Liver (tissue), 9 donors: Measurements from ENCODE around the gene UNC5B. TPM values are rescaled to one million over a fixed set of nuclear protein-coding genes. Genes with fewer than 3 reads are reported as not detected.

Experiments used
- DNase-seq: peaks from one replicate; pipeline ENCODE4 v3.0.0-alpha.2; 2017; ENCODE audit warnings: low spot score
- H3K27ac ChIP-seq, 2 donors: one replicate each; pipeline ENCODE4 v1.7.0; 2013; ENCODE audit warnings: inconsistent platforms in 2 of 2, low read length in 2 of 2, control low read depth in 1 of 2, low read depth in 1 of 2, mild to moderate bottlenecking in 1 of 2
- H3K27me3 ChIP-seq, 4 donors: one replicate each; pipeline versions ENCODE4 v1.6.1 to v1.7.0; 2013; ENCODE audit warnings: low read length in 3 of 4, inconsistent platforms in 1 of 4, mild to moderate bottlenecking in 1 of 4, moderate library complexity in 1 of 4; ENCODE audit not compliant: control insufficient read depth in 4 of 4, insufficient read depth in 4 of 4
- H3K36me3 ChIP-seq, 4 donors: one replicate each; pipeline versions ENCODE4 v1.6.1 to v1.7.0; 2013; ENCODE audit warnings: low read length in 3 of 4, mild to moderate bottlenecking in 3 of 4, low read depth in 1 of 4, moderate library complexity in 1 of 4; ENCODE audit not compliant: control insufficient read depth in 4 of 4, insufficient read depth in 3 of 4
- H3K4me1 ChIP-seq, 4 donors: one replicate each; pipeline versions ENCODE4 v1.6.1 to v1.7.0; 2013; ENCODE audit warnings: low read length in 3 of 4, mild to moderate bottlenecking in 3 of 4, moderate library complexity in 1 of 4; ENCODE audit not compliant: control insufficient read depth in 4 of 4, insufficient read depth in 4 of 4
- H3K4me3 ChIP-seq, 3 donors: one replicate each; pipeline versions ENCODE4 v1.6.1 to v1.7.0; 2013; ENCODE audit warnings: low read length in 3 of 3, control low read depth in 1 of 3, low read depth in 1 of 3, mild to moderate bottlenecking in 1 of 3
- H3K9ac ChIP-seq, 2 donors: one replicate each; pipeline ENCODE4 v1.7.0; 2013; ENCODE audit warnings: low read length in 2 of 2, mild to moderate bottlenecking in 2 of 2, moderate library complexity in 2 of 2, control low read depth in 1 of 2, low read depth in 1 of 2
- H3K9me3 ChIP-seq, 4 donors: one replicate each; pipeline versions ENCODE4 v1.6.1 to v1.7.0; 2013; ENCODE audit warnings: low read length in 3 of 4; ENCODE audit not compliant: control insufficient read depth in 4 of 4
- EGR1 ChIP-seq, 2 donors: IDR thresholded peaks; 2 replicates each; pipeline ENCODE4 v1.6.1; 2016 to 2018; ENCODE audit warnings: antibody characterized with exemption in 2 of 2, low read depth in 2 of 2
- FOXA1 ChIP-seq: IDR thresholded peaks from 2 replicates; pipeline ENCODE4 v1.6.1; 2016; ENCODE audit warnings: antibody characterized with exemption
- FOXA2 ChIP-seq: IDR thresholded peaks from 2 replicates; pipeline ENCODE4 v1.6.1; 2016; ENCODE audit warnings: antibody characterized with exemption
- GABPA ChIP-seq, 2 donors: IDR thresholded peaks in 1 of 2; conservative IDR thresholded peaks in 1 of 2; 2 replicates each; pipeline ENCODE4 v1.6.1; 2016; ENCODE audit warnings: antibody characterized with exemption in 2 of 2, mild to moderate bottlenecking in 1 of 2, moderate library complexity in 1 of 2
- HNF4A ChIP-seq, 2 donors: conservative IDR thresholded peaks; 2 replicates each; pipeline ENCODE4 v1.6.1; 2016; ENCODE audit warnings: antibody characterized with exemption in 2 of 2, mild to moderate bottlenecking in 2 of 2
- JUND ChIP-seq, 2 donors: IDR thresholded peaks; 2 replicates each; pipeline ENCODE4 v1.6.1; 2016; ENCODE audit warnings: antibody characterized with exemption in 2 of 2
- RXRA ChIP-seq, 2 donors: IDR thresholded peaks; 2 replicates each; pipeline ENCODE4 v1.6.1; 2017 to 2018; ENCODE audit warnings: antibody characterized with exemption in 2 of 2, mild to moderate bottlenecking in 1 of 2
- SP1 ChIP-seq: IDR thresholded peaks from 2 replicates; pipeline ENCODE4 v1.6.1; 2018; ENCODE audit warnings: antibody characterized with exemption, mild to moderate bottlenecking
- TAF1 ChIP-seq: conservative IDR thresholded peaks from 2 replicates; pipeline ENCODE4 v1.6.1; 2016; ENCODE audit warnings: antibody characterized with exemption, mild to moderate bottlenecking
- WGBS: extraction: QIAGEN DNeasy Blood & Tissue Kit; methylation state at CpG from one replicate; pipeline ENCODE4 v1.1.7; 2013; 5-methylcytosine and 5-hydroxymethylcytosine counted together
- polyA plus RNA-seq, 2 donors: library from polyadenylated mRNA; stranded (reverse) in 1 of 2; unstranded in 1 of 2; fragments of 200-250 nt in 1 of 2; fragments of >200 nt in 1 of 2; fragmentation: Nextera tagmentation in 1 of 2; extraction: Ambion mirVana in 1 of 2; gene quantifications; one replicate each; pipeline versions ENCODE4 v1.2.1 to v1.2.3, GENCODE V29; 2013 to 2015
- total RNA-seq, 2 donors: library from RNA; depleted of rRNA; stranded (reverse); fragments of >200 nt; gene quantifications; one replicate each; pipeline ENCODE4 v1.2.3, GENCODE V29; 2014
- TF ChIP-seq, protein P1 (sequence below): IDR thresholded peaks from 2 replicates; pipeline ENCODE4 v1.6.1; 2016; ENCODE audit warnings: antibody characterized with exemption, mild to moderate bottlenecking
- TF ChIP-seq, protein P2 (sequence below): IDR thresholded peaks from 2 replicates; pipeline ENCODE4 v1.6.1; 2016; ENCODE audit warnings: antibody characterized with exemption
- TF ChIP-seq, protein P3 (sequence below): fragments of 150-350 bp; IDR thresholded peaks from 2 replicates; pipeline ENCODE4 v1.5.1; 2017; ENCODE audit warnings: improper control_type of control experiment, low read depth, low read length; ENCODE audit not compliant: missing input control
- donor health status: healthy.
- donor health status: healthy.
- donor health status: healthy.
- donor health status: healthy.
- donor health status: healthy.

UNC5B gene
- total and polyA plus RNA-seq, 4 donors, result 0.56 to 1.8 (median 1.3) TPM

DNA sequence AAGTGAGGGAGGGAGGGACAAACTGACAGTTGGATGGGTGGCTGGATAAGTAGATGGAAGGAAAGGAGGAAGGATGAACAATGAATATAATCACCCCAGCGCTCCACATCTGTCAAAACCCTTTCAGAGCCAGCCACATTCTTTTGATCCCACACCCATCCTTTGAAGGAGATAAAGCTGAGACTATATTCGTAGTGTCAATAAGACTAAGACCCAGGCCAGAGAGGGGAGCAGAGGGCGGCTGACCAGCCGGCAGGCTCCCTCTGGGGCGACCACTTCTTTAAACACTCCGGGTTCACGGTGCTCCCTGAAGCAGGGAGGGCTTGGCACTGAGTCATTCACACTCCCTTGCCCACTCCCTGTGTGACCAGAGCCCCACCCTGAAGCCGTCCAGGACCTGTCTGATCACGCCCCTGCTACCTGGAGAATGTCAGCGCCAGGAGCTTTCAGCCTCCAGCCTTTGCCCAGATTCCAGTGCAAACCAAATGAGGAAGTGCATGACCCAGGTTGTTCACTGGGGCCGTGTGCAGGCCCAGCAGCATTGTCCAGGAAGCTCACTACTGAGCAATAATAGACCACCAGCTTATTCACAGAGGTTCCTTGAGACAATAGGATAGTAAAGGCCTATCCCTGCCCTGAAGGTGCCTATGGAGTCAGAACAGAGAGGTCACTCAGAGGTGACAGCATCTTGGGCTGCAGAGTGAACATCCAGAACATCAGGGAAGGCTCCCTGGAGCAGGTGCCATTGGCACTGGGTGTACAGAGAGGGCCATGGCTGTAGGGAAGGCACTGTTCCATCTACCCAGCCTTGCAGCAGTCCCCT lies 34.4 kb downstream of the UNC5B start (continued):
- TF ChIP-seq, protein P1, sequence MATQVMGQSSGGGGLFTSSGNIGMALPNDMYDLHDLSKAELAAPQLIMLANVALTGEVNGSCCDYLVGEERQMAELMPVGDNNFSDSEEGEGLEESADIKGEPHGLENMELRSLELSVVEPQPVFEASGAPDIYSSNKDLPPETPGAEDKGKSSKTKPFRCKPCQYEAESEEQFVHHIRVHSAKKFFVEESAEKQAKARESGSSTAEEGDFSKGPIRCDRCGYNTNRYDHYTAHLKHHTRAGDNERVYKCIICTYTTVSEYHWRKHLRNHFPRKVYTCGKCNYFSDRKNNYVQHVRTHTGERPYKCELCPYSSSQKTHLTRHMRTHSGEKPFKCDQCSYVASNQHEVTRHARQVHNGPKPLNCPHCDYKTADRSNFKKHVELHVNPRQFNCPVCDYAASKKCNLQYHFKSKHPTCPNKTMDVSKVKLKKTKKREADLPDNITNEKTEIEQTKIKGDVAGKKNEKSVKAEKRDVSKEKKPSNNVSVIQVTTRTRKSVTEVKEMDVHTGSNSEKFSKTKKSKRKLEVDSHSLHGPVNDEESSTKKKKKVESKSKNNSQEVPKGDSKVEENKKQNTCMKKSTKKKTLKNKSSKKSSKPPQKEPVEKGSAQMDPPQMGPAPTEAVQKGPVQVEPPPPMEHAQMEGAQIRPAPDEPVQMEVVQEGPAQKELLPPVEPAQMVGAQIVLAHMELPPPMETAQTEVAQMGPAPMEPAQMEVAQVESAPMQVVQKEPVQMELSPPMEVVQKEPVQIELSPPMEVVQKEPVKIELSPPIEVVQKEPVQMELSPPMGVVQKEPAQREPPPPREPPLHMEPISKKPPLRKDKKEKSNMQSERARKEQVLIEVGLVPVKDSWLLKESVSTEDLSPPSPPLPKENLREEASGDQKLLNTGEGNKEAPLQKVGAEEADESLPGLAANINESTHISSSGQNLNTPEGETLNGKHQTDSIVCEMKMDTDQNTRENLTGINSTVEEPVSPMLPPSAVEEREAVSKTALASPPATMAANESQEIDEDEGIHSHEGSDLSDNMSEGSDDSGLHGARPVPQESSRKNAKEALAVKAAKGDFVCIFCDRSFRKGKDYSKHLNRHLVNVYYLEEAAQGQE, result no peak
- TF ChIP-seq JUND (IDR thresholded peaks at IDR 0.05) (no peak), RXRA (IDR thresholded peaks at IDR 0.05) (no peak), GABPA (IDR thresholded peaks at IDR 0.05 in 1 of 2, conservative IDR thresholded peaks at IDR 0.05 in 1 of 2) (no peak), HNF4A (conservative IDR thresholded peaks at IDR 0.05) (no peak)

DNA sequence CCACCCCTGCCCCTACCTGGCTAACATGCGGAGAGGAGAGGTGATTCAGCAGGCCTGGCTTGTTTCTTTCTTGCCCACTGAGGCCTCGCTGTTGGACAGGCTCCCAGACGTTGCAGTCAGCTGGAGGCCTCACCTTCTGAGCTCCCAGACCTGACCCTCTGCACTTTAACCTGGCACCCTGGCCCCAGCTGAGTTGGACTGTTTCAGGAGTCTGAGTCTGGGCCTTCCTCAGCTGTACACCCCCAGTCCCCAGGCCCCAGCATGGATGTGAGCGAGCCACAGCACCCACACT lies 35.0 kb downstream of the UNC5B start:
- no peak overlapping the region for H3K9ac ChIP-seq
- no peaks in the 10 kb centered on the region for H3K9me3 ChIP-seq
- H3K4me1 ChIP-seq, result peaks cover 0 to 13% (median 7%) of the 10 kb centered on the region in 4 donors
- no peaks in the 10 kb centered on the region for H3K36me3 ChIP-seq
- no peak overlapping the region for H3K4me3 ChIP-seq
- DNase-seq, result no peak
- WGBS, result 64% methylated on average over 4 of the region's 4 CpGs
- TF ChIP-seq HNF4A (conservative IDR thresholded peaks at IDR 0.05) (peak; percentile 63 to 86), FOXA1 (no peak)
- H3K27me3 ChIP-seq, result no peaks in the 10 kb centered on the region
- H3K27ac ChIP-seq, result no peak overlapping the region

DNA sequence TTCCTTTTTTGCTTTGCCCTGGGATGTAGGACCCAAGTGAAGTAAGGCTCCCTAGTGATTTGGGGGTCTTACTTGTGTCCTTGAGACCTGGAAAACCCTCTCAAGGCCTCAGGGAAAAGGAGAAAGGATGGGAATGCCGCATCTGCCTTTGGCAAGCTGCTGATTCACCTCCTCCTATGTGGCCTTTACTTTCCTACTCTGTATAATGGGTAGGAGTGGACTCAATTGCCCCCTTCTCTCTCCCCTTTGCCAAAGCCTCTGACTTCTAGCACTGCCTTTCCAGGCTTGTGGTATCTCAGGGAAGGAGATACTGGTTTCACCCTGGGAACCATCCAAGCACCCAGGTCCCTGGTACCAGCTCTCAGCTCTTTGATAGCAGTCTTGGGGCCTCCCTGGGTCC lies 35.4 kb downstream of the UNC5B start:
- Histone ChIP-seq H3K27ac (no peak overlapping the region), H3K36me3 (no peaks in the 10 kb centered on the region), H3K9me3 (no peaks in the 10 kb centered on the region), H3K27me3 (no peaks in the 10 kb centered on the region), H3K9ac (no peak overlapping the region), H3K4me1 (peaks cover 0 to 13% (median 7%) of the 10 kb centered on the region in 4 donors), H3K4me3 (no peak overlapping the region)
- WGBS, result 91% methylated on average over 1 of the region's 1 CpG
- no peak for DNase-seq
- TF ChIP-seq GABPA (IDR thresholded peaks at IDR 0.05 in 1 of 2, conservative IDR thresholded peaks at IDR 0.05 in 1 of 2), result no peak
- TF ChIP-seq, protein P2, sequence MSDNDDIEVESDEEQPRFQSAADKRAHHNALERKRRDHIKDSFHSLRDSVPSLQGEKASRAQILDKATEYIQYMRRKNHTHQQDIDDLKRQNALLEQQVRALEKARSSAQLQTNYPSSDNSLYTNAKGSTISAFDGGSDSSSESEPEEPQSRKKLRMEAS, result no peak
- no peak for TF ChIP-seq FOXA1
- no peak for TF ChIP-seq FOXA2
- TF ChIP-seq EGR1 (IDR thresholded peaks at IDR 0.05; ENCODE audit: low read depth in 2 of 2), result no peak
- no peak for TF ChIP-seq SP1
- TF ChIP-seq TAF1, result no peak
- TF ChIP-seq, protein P3, sequence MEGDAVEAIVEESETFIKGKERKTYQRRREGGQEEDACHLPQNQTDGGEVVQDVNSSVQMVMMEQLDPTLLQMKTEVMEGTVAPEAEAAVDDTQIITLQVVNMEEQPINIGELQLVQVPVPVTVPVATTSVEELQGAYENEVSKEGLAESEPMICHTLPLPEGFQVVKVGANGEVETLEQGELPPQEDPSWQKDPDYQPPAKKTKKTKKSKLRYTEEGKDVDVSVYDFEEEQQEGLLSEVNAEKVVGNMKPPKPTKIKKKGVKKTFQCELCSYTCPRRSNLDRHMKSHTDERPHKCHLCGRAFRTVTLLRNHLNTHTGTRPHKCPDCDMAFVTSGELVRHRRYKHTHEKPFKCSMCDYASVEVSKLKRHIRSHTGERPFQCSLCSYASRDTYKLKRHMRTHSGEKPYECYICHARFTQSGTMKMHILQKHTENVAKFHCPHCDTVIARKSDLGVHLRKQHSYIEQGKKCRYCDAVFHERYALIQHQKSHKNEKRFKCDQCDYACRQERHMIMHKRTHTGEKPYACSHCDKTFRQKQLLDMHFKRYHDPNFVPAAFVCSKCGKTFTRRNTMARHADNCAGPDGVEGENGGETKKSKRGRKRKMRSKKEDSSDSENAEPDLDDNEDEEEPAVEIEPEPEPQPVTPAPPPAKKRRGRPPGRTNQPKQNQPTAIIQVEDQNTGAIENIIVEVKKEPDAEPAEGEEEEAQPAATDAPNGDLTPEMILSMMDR, result no peak
